ENCODE results near the gene B3GALNT2. TPM values are rescaled to one million over a fixed set of nuclear protein-coding genes. Genes with fewer than 3 reads are reported as not detected.
"Not testable (repeated sequence)": the region's sequence is repeated elsewhere in the genome, so short reads cannot be mapped to it uniquely, and the experiment has no call there.

Gene B3GALNT2
- total RNA-seq = 8.5 and 9.6 TPM in 2 replicates

DNA sequence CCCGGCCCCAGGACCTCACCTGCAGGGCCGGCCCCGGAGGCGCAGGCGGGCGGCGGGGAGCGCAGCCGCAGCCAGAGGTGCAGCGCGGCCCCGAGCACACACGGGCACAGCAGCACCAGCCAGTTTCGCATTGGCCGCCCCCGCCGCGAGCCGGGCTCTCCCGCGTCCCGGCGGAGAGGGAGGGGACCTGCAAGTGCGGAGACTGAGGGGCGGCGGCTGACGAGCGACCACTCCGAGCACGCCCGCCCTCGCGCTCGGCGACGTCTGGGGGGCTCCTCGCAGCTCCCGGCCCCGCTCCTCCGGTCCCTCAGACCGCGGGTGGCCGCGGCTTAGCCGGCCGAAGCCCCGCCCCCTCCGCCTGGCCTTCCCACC lies at the start of gene B3GALNT2:
Gene B3GALNT2, minus strand, starts transcription at position 331 of the 372 bp plus-strand sequence. Its CDS starts 200 bp downstream, at position 131.
- intact Hi-C loops (cut with micrococcal nuclease) = loop anchor here (1.0 to 10.0 kb wide), 18 partner anchors 11 to 1293 kb away; partner anchors contain the start of genes ARID4B, COA6, ERO1B and GGPS1

DNA sequence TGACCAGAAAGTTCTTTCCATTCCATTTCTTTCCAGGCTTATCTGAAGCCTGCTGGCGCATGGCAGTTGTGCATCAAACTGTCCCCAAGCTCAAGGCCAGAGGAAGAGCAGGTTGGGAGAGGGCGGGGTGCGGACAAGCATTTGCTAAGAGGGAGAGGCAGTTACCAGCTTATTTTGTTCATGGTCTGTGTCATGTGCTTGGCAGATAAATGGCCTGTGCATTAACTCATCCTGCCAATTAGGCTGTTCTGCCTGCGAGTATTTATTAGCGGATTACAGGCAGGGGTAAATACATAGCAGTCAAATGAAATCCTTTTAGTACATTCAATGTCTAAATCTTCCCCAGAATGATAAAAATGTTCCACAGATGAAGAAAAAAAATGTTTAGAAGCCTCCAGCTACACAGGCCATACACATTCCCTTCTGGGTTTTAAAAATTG lies 48.9 kb upstream of the B3GALNT2 start:
- intact Hi-C loops (cut with micrococcal nuclease) = no loop called here

DNA sequence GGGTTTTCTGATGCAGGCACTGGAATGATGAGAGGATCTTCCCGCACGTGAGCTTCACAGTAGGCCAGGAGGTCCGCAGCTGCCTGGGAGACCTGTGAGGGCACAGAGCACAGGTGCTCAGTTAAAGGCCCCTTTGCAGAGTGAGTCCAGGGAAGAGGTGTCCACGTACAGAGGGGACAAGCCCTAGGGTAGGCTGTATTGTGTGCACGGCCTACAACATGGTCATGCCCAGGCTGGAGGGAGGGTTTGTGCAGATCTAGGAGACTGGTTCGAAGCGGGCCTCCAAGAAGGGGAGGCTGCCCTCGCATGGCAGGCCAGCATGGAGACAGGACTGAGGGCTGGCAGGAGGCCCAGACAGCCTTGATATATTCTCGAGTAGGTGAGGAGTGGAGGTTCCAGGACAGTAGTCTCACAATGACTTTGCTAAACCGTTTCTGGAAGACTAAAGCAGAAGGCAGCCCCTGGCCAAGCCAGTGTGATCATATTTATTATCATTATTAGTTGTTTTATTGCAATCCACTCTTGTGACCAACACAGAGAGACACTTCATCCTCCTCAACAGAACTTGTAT lies 48.0 kb upstream of the B3GALNT2 start:
- intact Hi-C loops (cut with micrococcal nuclease) = no loop called here

DNA sequence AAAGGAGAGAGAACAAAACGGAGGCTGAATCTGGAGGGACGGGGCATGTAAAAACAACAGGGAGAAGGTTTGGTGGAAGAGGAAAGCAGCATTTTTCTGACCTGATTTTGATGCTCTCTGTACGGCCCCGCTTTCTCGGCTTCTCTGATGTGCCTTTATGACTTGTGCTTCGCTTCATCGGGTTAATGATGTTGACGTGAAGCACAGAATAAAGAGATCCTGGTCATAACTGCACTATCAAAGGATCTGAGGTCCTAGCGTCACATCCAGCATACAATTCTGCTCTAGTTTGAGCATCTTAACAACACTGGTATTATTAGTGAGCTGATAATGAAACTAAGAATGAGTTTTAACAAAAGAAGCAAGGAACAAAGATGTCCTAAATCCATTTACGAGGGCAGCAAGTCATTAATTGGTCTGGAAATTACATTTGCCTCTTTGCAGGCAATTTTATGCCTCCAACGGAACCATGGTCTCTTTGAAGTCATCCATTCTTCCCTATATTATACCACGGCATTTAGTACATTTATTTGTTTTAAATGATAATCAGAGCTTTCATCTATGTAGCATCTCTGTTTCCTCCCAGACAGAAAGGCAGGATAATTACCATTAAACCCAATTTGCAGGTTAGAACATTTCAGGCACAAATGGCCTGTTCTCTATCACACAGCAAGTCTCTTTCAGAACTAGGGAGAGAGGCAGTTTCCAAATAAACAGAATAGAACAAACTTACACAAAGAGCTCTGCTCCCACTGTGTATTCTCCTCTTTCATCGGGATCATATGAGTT lies 45.3 kb upstream of the B3GALNT2 start:
- intact Hi-C loops (cut with micrococcal nuclease) = no loop called here

DNA sequence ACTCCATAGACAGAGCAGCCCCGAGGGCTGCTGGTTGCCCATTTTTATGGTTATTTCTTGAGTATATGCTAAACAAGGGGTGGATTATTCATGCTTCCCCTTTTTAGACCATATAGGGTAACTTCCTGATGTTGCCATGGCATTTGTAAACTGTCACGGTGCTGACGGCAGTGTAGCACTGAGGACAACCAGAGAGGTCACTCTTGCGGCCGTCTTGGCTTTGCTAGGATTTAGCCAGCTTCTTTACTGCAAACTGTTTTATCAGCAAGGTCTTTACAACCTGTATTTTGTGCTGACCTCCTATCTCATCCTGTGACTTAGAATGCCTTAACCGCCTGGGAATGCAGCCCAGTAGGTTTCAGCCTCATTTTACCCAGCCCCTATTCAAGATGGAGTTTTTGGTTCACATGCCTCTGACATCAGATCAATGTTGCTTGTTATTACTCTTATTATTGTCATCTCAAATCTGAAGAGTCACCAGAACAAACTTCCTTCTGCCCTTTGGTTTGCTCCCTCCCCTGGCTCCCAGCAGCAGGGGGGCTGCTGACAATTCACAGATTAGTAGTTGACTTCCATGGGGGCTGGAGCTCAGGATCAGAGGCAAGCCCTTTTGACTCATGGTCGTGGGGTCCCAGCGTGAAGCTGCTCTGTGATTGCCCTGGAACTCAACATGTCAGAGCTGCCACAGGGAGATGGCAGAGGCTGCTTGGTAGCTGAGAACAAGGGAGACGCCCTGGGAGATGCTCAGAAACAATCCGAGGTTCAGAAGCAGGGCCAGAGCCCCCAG lies 42.3 kb upstream of the B3GALNT2 start:
- intact Hi-C loops (cut with micrococcal nuclease) = not testable (repeated sequence)

DNA sequence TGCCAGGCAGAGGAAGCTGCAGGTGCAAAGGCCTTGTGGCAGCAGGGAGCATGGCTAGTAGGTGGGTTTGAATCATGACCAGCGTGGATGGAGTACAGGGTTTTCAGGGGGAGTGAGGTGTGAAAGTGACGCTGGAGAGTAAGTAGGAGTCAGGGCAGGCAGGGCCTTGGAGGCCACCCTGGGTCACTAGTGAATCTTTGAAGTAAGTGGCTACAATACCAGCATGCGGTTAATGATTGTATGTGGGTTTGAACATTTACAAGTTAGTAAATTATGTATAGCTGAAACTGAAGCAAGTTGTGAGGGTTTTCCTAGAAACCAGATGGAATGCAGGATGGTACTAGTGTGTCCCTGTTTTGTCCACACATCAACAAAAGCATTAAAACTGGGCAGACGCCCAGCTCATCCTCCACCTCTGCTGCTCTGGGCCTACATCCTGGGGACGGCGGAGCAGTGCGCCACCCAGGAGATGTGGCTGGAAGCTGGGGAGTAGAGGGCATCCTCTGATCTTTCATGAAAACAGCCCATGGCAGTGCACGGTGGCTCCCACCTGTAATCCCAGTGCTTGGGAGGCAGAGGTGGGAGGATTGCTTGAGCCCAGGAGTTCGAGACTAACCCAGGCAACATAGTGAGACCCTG lies 41.2 kb upstream of the B3GALNT2 start:
- intact Hi-C loops (cut with micrococcal nuclease) = no loop called here

DNA sequence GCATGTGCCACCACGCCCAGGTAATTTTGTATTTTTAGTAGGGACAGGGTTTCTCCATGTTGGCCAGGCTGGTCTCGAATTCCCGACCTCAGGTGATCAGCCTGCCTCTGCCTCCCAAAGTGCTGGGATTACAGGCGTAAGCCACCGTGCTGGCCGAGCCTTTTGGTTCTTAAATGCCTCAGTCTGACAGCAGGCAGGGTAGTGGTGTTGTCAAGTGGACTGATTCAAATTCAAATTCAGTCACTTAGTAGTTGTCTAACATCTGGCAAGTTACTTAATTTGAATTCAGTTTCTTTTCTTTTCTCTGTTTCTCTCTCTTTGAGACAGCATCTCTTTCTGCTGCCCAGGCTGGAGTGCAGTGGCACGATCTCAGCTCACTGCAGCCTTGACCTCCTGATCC lies 38.6 kb upstream of the B3GALNT2 start:
- intact Hi-C loops (cut with micrococcal nuclease) = not testable (repeated sequence)

DNA sequence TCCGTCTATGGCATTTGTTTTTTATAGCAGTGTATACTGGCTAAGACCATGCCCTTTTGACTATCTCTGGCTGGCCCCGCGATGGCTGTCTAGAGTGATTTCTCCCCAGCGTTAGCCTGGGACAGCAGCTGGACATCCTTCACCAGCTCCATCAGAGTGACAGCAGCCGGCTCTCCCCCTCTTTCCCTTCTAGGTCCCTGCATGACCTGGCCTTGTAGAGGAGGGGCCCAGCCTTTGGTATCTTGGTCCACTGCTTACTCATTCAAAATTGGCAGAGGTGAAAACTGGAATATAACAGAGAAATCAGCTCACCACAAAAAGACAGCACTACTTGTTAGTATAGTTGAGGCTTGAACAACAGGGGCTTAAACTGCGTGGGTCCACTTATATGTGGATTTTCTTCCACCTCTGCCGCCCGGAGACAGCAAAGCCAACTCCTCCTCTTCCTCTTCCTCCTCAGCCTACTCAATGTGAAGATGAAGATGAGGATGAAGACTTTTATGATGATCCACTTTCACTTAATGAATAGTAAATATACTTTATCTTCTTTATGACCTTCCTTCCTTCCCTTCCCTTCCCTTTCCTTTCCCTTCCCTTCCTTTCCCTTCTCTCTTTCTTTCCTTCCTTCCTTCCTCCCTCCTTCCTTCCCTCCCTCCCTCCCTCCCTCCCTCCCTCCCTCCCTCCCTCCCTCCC lies 29.4 kb upstream of the B3GALNT2 start:
- intact Hi-C loops (cut with micrococcal nuclease) = no loop called here

DNA sequence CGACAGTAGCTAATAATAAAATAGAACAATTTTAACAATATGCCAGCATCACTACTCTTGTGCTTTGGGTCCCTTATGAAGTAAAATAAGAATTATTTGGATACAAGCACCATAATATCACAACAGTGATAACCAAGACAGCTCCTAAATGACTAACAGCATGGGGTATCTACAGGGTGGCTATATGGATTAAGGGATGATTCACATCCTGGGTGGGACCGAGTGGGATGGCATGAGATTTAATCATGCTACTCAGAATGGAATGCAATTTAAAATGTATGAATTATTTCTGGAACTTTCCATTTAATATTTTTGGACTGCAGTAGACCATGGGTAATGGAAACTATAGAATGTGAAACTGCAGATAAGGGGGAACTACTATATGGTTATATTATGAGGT lies 28.1 kb upstream of the B3GALNT2 start:
- intact Hi-C loops (cut with micrococcal nuclease) = no loop called here

DNA sequence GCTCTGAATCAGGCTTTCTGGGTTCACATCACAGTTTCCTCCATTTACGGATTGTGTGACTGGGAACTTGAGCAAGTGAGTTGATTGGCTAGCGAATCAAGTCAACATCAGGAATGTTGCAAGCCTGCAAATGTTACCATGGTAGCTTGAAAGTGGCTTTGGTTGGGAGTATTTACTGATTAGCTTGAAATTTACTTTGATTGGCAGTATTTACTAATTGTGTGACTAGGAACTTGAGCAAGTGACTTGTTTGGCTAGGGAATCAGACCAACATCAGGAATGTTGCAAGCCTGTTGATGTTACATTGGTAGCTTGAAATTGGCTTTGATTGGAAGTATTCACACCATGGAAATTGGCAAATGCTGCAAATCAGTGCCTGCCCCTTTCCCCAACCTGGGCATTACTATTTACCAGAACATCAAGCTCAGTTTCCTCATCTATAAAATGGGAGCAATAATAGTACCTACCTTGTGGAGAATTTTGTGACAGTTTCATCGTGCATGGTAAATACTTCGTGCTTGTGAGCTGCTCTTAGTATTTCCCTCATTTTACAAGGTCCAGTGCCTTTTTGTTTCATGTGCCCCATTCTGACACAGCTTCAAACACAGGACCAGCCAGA lies 23.1 kb upstream of the B3GALNT2 start:
- intact Hi-C loops (cut with micrococcal nuclease) = no loop called here

DNA sequence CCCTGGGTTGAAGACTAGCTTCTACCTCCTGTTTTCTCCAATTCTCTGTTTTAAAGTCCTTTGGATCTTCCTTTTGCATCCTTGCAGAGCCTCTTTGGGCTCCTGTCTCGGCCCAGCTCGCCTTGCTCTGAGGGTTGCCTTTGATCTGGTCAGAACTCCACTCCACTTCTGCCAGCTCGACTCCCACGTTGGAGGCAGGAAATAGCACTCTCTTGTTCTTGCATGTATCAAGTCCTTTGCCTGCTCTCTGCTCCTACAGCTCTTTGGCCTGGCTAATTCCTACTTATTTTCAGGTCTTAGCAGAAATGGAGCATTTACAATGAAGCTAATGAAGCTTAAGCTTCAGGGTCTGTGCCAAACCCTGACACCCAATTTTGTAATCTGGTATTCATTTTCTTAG lies 21.1 kb upstream of the B3GALNT2 start:
- intact Hi-C loops (cut with micrococcal nuclease) = no loop called here

DNA sequence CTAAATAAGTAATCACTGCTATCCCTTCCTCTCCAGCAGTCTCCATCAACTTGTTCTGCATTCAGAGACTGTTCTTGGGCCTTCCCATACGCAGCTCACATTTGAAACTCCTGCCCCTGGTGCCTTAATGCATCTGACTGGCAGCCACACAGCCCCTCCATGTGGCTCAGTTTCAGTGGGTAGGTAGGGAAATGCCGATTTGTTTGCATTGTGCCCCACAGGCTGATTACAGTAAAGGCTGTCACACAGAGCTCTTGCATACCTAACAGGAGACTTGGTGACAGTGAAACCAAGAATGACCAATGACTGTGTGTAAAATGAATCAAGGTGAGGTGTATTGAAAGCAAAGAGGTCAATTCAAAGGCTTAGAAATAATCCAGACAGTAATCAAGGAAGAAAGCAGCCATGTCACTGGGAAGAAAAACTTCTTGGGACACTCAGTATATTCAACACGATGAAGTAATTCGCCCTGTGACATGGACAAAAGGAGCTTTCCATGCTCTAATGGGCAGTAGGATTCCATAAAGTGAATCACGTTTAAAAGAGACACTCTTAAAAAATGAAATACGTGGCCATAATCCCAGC lies 12.7 kb upstream of the B3GALNT2 start:
- intact Hi-C loops (cut with micrococcal nuclease) = loop anchor here (10.0 kb wide), 1 partner anchor 88 kb away; no protein-coding TSS in a partner anchor

DNA sequence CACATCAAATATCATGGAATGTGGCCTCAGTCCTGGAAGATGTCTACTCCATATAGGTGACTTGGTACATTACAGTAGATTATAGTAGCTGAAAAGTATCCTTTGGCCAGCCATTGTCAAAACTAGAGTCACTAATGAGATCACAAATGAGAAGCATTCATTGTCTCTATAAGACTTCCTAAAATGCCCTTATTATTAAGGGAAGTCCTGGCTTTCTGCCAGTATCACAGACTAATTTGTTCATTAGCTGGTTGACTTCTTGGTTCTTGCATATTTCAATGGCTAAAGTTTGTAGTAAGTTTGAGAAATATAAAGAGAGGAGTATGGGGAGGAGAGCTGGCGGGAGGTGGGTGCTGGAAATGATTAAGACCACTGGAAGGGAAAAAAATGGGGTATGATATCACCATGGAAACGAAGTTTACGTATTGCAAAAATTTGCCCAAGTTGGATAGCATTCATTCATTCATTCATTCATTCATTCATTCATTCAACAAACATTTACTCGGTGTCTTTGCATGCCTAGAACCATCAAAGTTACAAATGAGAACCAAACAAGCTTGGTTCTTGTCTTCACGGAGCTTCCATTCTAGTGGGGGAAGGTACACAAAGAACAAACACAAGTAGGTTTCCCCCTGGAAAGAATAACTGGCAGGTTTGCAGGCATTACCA lies 11.7 kb upstream of the B3GALNT2 start:
- intact Hi-C loops (cut with micrococcal nuclease) = loop anchor here (10.0 kb wide), 1 partner anchor 89 kb away; no protein-coding TSS in a partner anchor

DNA sequence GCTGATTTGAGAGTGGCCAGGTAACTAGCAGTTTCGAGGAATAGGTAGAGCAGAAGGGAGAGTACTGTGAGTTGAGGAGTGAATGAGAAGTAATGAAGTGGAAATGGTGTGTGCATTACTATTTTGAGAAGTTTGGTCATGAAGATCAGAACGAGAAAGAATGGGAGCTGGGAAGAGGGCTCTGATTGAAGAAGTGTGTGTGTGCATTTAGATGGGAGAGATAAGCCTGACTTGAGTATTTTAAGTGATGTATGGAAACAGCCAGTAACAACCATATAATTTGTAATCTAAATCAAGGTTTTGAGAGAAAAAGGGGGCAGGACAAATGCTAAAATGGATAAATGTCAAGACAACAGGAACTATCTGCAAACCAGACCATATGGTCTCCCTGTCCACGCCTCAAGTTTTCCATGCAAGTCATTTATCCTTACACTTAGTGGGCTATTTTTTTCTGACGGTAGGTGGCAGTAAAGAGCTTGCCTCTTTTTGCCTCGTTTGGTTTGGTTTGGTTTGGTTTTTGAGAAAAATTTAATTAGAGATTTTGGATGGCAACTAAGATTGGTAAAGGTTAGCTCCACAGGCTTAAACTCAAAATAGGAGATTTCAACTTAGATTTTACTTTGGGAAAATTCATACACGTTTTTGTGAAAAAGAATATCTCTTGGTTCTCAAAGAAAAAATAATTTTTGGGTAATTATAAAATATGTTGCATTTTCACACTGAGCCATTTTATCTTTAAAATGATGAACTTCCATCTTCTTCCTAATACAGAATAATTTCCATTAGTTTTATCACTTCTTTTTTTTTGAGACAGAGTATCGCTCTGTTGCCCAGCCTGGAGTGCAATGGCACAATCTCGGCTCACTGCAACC lies 9.5 kb upstream of the B3GALNT2 start:
- intact Hi-C loops (cut with micrococcal nuclease) = loop anchor here (1.0 to 10.0 kb wide), 4 partner anchors 91 to 458 kb away; no protein-coding TSS in a partner anchor

DNA sequence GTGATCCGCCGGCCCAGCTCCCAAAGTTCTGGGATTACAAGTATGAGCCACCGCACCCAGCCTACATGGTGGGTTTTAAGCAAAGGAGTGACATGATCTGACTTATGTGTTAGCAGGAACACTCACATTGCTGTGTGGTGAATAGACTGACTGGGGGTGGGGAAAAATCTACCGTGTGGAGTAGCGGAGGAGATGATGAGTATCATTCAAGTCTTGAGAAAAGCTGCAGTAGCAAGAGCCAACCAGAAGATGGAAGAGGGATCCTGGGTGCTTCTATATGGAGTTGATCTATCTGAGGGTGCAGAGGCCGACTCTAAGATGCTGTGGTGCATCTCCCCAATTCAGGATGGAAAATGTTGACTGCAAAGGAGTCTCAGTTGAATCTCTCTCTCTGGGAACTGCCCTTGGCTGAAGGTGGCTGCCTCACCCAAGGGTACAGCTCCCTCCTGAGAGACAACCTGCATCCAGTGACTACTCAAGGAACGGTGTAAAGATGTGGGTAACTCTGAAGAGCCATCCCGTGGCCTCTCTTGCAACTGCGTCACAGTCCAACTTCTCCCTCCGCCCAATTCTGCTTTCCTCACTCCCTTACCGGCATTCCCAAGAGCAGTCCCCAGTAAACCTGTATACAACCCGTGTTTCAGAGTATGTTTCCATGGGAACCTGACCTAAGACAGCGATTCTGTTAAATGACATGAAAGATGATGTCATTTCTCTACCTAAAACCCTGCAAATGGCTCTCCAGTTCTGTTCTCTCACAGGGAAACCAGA lies 7.4 kb upstream of the B3GALNT2 start:
- intact Hi-C loops (cut with micrococcal nuclease) = loop anchor here (5.0 to 10.0 kb wide), 2 partner anchors 93 to 221 kb away; no protein-coding TSS in a partner anchor

DNA sequence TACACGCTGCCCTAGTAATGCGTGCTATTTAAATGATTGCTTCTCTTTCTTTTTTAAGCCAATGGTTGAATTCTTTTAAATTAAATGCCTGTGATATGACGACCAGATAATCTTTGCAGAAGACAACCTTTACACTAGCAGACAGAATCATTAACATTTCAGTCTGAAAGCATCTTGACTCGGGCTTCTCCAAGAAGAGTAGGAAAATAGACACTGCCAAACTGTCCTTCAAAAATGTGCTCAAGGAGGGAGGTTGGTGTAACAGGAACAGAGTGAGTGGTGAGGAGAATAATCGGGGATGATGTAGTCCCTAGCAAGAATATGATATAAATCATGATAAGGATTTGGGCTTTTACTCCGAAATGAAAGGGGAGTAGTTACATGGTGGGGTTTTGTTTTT lies 6.6 kb upstream of the B3GALNT2 start:
- intact Hi-C loops (cut with micrococcal nuclease) = loop anchor here (5.0 to 10.0 kb wide), 2 partner anchors 94 to 221 kb away; no protein-coding TSS in a partner anchor

DNA sequence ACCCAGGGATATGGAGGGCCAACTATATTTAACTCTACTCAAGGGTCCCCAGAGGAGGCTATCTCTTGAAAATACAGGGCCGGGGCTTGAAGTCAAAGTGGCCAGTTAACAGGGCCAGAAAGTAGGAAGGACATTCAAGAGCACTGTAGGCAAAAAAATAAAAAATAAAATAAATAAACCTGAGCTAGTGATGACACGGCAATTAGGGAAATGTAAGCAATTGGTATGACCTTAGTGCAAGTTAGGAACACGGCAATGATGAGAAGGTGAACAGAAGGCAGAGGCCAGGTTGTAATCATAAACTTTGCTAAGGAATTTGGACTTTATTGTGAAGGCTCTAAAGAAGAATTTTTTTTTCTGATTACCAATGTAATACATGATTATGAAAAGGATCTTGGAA lies 3.4 kb upstream of the B3GALNT2 start:
- intact Hi-C loops (cut with micrococcal nuclease) = loop anchor here (10.0 kb wide), 1 partner anchor 557 kb away; the partner anchor contains the start of gene NID1

Measured in T-helper 2 cell treated with Interferon-gamma antibody and Interleukin-4, amounts not matched to agents 100 ng/mL and 5 ng/mL, for 36 hours (primary cell).